ENCODE data around the gene SEMA3F.

Gene SEMA3F

DNA sequence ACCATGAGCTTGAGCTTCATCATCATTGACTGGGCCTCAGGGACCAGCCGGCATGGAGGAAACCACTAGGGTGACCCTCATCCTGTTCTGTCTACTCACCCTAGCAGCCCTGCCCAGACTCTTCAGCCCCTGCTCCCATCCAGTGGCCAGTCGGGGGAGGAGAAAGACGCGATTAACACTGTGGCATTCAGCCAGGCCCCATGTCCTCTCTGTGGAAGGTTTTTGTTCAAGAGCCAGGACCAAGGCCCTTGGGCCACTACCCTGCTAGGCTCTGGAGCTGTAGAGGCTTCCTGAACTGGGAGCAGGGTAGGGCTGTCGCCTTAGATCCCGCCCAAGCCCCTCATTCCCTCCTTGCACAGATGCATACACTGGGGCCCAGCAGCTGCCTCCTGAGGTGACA lies 65.0 kb downstream of the SEMA3F start:
- no peak for DNase-seq (ENCODE audit: low read depth in 2 of 2)
- no peak overlapping the region for H3K4me3 ChIP-seq (replicated peaks in 1 of 2; ENCODE audit: low read depth in 2 of 2, low read length in 2 of 2)
- TF ChIP-seq, protein P1, sequence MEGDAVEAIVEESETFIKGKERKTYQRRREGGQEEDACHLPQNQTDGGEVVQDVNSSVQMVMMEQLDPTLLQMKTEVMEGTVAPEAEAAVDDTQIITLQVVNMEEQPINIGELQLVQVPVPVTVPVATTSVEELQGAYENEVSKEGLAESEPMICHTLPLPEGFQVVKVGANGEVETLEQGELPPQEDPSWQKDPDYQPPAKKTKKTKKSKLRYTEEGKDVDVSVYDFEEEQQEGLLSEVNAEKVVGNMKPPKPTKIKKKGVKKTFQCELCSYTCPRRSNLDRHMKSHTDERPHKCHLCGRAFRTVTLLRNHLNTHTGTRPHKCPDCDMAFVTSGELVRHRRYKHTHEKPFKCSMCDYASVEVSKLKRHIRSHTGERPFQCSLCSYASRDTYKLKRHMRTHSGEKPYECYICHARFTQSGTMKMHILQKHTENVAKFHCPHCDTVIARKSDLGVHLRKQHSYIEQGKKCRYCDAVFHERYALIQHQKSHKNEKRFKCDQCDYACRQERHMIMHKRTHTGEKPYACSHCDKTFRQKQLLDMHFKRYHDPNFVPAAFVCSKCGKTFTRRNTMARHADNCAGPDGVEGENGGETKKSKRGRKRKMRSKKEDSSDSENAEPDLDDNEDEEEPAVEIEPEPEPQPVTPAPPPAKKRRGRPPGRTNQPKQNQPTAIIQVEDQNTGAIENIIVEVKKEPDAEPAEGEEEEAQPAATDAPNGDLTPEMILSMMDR (IDR thresholded peaks at IDR 0.05; ENCODE audit: low read depth, low read length) = no peak

GRCh38 chr3:50221051-50221410 lies 65.9 kb downstream of the SEMA3F start:
- TF ChIP-seq, protein P1 (IDR thresholded peaks at IDR 0.05; ENCODE audit: low read depth, low read length) = no peak
- no peak overlapping the region for H3K4me3 ChIP-seq (replicated peaks in 1 of 2; ENCODE audit: low read depth in 2 of 2, low read length in 2 of 2)
- DNase-seq (ENCODE audit: low read depth in 2 of 2) = no peak

GRCh38 chr3:50221411-50222168 lies 66.5 kb downstream of the SEMA3F start:
- no peak overlapping the region for H3K4me3 ChIP-seq (replicated peaks in 1 of 2; ENCODE audit: low read depth in 2 of 2, low read length in 2 of 2)
- TF ChIP-seq, protein P1 (IDR thresholded peaks at IDR 0.05; ENCODE audit: low read depth, low read length) = no peak
- no peak for DNase-seq (ENCODE audit: low read depth in 2 of 2)

DNA sequence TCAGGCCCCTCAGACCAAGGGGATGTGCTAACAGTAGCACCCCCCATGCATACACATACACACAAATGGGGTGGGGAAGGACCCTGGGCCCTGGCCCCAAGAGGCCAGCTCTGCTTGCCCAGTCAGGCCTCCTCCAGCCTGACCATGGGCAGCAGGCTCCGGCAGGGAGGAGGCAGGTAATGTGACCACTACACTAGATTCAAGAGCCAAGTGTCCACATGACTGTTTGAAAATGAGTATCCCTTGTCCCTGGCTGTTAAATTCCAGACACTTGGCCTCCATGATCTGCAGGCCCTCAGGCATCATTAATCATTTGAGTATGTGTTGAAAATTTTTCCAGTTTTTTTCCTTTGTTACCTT lies 67.0 kb downstream of the SEMA3F start:
- TF ChIP-seq, protein P1 (IDR thresholded peaks at IDR 0.05; ENCODE audit: low read depth, low read length) = no peak
- no peak overlapping the region for H3K4me3 ChIP-seq (replicated peaks in 1 of 2; ENCODE audit: low read depth in 2 of 2, low read length in 2 of 2)
- DNase-seq (ENCODE audit: low read depth in 2 of 2) = no peak

DNA sequence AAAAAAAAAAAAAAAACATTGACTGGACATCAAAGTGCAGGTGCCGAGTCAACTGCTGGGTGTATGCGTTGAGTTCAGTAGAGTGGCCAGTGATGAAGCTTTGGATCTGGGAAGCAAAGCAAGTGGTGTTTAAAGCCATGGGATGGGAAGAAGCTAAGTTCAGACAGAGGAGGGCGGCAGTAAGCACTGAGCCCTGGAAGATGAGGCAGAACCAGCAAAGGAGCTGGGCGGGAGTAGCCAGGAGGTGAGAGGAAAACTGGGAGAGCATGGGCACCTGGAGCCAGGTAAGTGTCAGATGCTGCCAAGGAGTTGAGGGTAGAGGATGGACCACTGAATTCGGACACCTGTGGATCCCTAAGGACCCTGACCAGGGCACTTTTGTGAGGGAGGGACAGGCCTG lies 69.5 kb downstream of the SEMA3F start:
- no peak overlapping the region for H3K4me3 ChIP-seq (replicated peaks in 1 of 2; ENCODE audit: low read depth in 2 of 2, low read length in 2 of 2)
- TF ChIP-seq, protein P1 (IDR thresholded peaks at IDR 0.05; ENCODE audit: low read depth, low read length) = no peak
- no peak for DNase-seq (ENCODE audit: low read depth in 2 of 2)

GRCh38 chr3:50226888-50227389 lies 71.8 kb downstream of the SEMA3F start:
- peak; percentile 45 to 51 for DNase-seq (ENCODE audit: low read depth in 2 of 2)
- peak overlapping the region; percentile 53 to 75 for H3K4me3 ChIP-seq (replicated peaks in 1 of 2; ENCODE audit: low read depth in 2 of 2, low read length in 2 of 2)
- TF ChIP-seq, protein P1 (IDR thresholded peaks at IDR 0.05; ENCODE audit: low read depth, low read length) = no peak
